Measurements from ENCODE around the gene ZMAT5.

The ZMAT5 gene

GRCh38 chr22:29766632-29767170, at the start of gene ZMAT5:
TSS of gene ZMAT5 (minus strand) at chr22:29767007. CDS start at chr22:29748544, 18,463 bp downstream.
- DNase-seq: peak; percentile 88

- DNase-seq: peak; percentile 50
Observed at GRCh38 chr22:29816539-29816938, 49.7 kb upstream of the ZMAT5 start.

GRCh38 chr22:29816128-29816527, 49.3 kb upstream of the ZMAT5 start:
- no peak for DNase-seq

GRCh38 chr22:29815580-29815979, 48.8 kb upstream of the ZMAT5 start:
- DNase-seq: no peak

GRCh38 chr22:29814003-29814402, 47.2 kb upstream of the ZMAT5 start:
- DNase-seq: no peak

GRCh38 chr22:29813563-29813962, 46.8 kb upstream of the ZMAT5 start:
- no peak for DNase-seq

- DNase-seq: no peak
Observed at GRCh38 chr22:29813126-29813525, 46.3 kb upstream of the ZMAT5 start.

GRCh38 chr22:29811377-29811776, 44.6 kb upstream of the ZMAT5 start:
- no peak for DNase-seq

GRCh38 chr22:29810216-29810615, 43.4 kb upstream of the ZMAT5 start:
- no peak for DNase-seq

- DNase-seq: no peak
Observed at GRCh38 chr22:29806196-29806595, 39.4 kb upstream of the ZMAT5 start.

- DNase-seq: no peak
Observed at GRCh38 chr22:29804985-29805384, 38.2 kb upstream of the ZMAT5 start.

GRCh38 chr22:29803190-29803589, 36.4 kb upstream of the ZMAT5 start:
- DNase-seq: no peak

GRCh38 chr22:29801796-29802195, 35.0 kb upstream of the ZMAT5 start:
- no peak for DNase-seq

- no peak for DNase-seq
Observed at GRCh38 chr22:29801153-29801552, 34.3 kb upstream of the ZMAT5 start.

GRCh38 chr22:29799217-29799680, 32.4 kb upstream of the ZMAT5 start:
- DNase-seq: no peak

GRCh38 chr22:29798801-29799200, 32.0 kb upstream of the ZMAT5 start:
- no peak for DNase-seq

GRCh38 chr22:29798318-29798717, 31.5 kb upstream of the ZMAT5 start:
- no peak for DNase-seq

GRCh38 chr22:29797351-29797750, 30.5 kb upstream of the ZMAT5 start:
- no peak for DNase-seq

- DNase-seq: no peak
Observed at GRCh38 chr22:29795663-29796062, 28.9 kb upstream of the ZMAT5 start.

- no peak for DNase-seq
Observed at GRCh38 chr22:29793396-29793795, 26.6 kb upstream of the ZMAT5 start.

GRCh38 chr22:29790061-29790460, 23.3 kb upstream of the ZMAT5 start:
- DNase-seq: no peak

- DNase-seq: no peak
Observed at GRCh38 chr22:29788339-29789279, 21.8 kb upstream of the ZMAT5 start.

GRCh38 chr22:29787371-29787980, 20.7 kb upstream of the ZMAT5 start:
- DNase-seq: no peak

- peak; percentile 48 for DNase-seq
Observed at GRCh38 chr22:29786031-29786430, 19.2 kb upstream of the ZMAT5 start.
